Loucy (cell line): ENCODE measurements around the gene CDR2.
"Not testable (repeated sequence)": the region's sequence is repeated elsewhere in the genome, so short reads cannot be mapped to it uniquely, and the experiment has no call there.

Experiments used
- H2AFZ ChIP-seq: fragments of 200-600 bp; sonication (generic); 2 replicates; pipeline ENCODE4 v1.6.0; 2016; ENCODE audit warnings: antibody characterized with exemption, mild to moderate bottlenecking, low read length, moderate library complexity
- H3F3A ChIP-seq: fragments of 200-600 bp; 2 replicates; pipeline ENCODE4 v1.6.0; 2016; ENCODE audit warnings: antibody characterized with exemption, low read depth, mild to moderate bottlenecking
- H3K27me3 ChIP-seq: fragments of 200-600 bp; sonication (generic); 2 replicates; pipeline ENCODE4 v1.6.1; 2014; ENCODE audit warnings: low read length, mild to moderate bottlenecking; ENCODE audit not compliant: insufficient read depth, poor library complexity, severe bottlenecking
- H3K36me3 ChIP-seq: fragments of 200-600 bp; sonication (generic); 2 replicates; pipeline ENCODE4 v1.6.1; 2016; ENCODE audit warnings: low read length; ENCODE audit not compliant: insufficient read depth
- H3K4me1 ChIP-seq: fragments of 200-600 bp; sonication (generic); 2 replicates; pipeline ENCODE4 v1.5.1; 2014; ENCODE audit warnings: low read length, mild to moderate bottlenecking; ENCODE audit not compliant: insufficient read depth, poor library complexity, severe bottlenecking
- H3K4me2 ChIP-seq: fragments of 200-600 bp; sonication (generic); 2 replicates; pipeline ENCODE4 v1.6.0; 2014; ENCODE audit warnings: antibody characterized with exemption, low read length, low read depth, mild to moderate bottlenecking; ENCODE audit not compliant: poor library complexity, severe bottlenecking
- H3K4me3 ChIP-seq: fragments of 200-600 bp; sonication (generic); 2 replicates; pipeline ENCODE4 v1.5.1; 2014; ENCODE audit warnings: low read length, mild to moderate bottlenecking, mixed read lengths; ENCODE audit not compliant: poor library complexity, severe bottlenecking
- H3K79me2 ChIP-seq: fragments of 200-600 bp; sonication (generic); 2 replicates; pipeline ENCODE4 v1.6.1; 2014; ENCODE audit warnings: low read length; ENCODE audit not compliant: insufficient read depth
- H3K9ac ChIP-seq: fragments of 200-600 bp; sonication (generic); 2 replicates; pipeline ENCODE4 v1.6.0; 2014; ENCODE audit warnings: mild to moderate bottlenecking, low read depth, low read length, moderate library complexity; ENCODE audit not compliant: poor library complexity, severe bottlenecking
- H3K9me2 ChIP-seq: fragments of 200-600 bp; sonication (generic); replicated peaks from 2 replicates; pipeline ENCODE4 v1.6.1; 2016; ENCODE audit warnings: low read depth, low read length, mixed read lengths
- H3K9me3 ChIP-seq: fragments of 200-600 bp; sonication (generic); 2 replicates; pipeline ENCODE4 v1.6.1; 2014; ENCODE audit warnings: mild to moderate bottlenecking, antibody characterized with exemption, low read length, low read depth; ENCODE audit not compliant: insufficient read depth
- H4K20me1 ChIP-seq: fragments of 200-600 bp; sonication (generic); 2 replicates; pipeline ENCODE4 v1.6.0; 2014; ENCODE audit warnings: antibody characterized with exemption, low read length, mild to moderate bottlenecking; ENCODE audit not compliant: insufficient read depth, poor library complexity, severe bottlenecking
- EZH2phosphoT487 ChIP-seq: fragments of 200-600 bp; IDR thresholded peaks from 2 replicates; pipeline ENCODE4 v1.6.1; 2018; ENCODE audit warnings: antibody characterized with exemption, mild to moderate bottlenecking, moderate library complexity, borderline replicate concordance
- TF ChIP-seq, protein P1 (sequence below): fragments of 200-600 bp; sonication (generic); conservative IDR thresholded peaks from 2 replicates; pipeline ENCODE4 v1.5.1; 2014; ENCODE audit warnings: mild to moderate bottlenecking, antibody characterized with exemption, low read length

Gene CDR2

DNA sequence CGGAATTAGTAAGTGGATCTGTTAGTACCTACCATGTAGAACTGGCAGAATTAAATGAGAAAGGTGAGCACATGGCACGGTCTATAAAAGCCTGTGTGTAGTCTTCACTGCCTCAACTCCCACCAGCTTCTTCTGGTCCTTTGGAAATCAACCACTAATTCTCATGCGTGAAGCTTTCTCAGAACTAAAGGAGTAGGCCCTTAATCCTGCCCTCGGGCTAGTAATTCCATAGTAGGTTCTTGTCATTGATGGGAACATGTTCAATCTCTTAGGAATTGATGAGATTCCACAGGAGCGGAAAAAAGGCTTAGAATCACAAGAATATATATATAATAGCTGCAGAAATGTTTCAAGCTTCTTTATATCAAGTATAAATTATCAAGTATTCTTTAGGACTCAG is 21.7 kb downstream of the CDR2 start:
- Histone ChIP-seq H3K4me1 (peaks cover 23% of the 10 kb centered on the region), H3K79me2 (peaks cover 8% of the 10 kb centered on the region; the same call in 1 of the 2 replicates), H3K4me3 (no peak overlapping the region), H2AFZ (no peak overlapping the region), H3K9ac (no peak overlapping the region), H4K20me1 (no peaks in the 10 kb centered on the region), H3F3A (no peaks in the 10 kb centered on the region), H3K27me3 (no peaks in the 10 kb centered on the region), H3K4me2 (no peak overlapping the region), H3K9me2 (no peaks in the 10 kb centered on the region), H3K36me3 (peaks cover 24% of the 10 kb centered on the region; the same call in 1 of the 2 replicates), H3K9me3 (no peaks in the 10 kb centered on the region)
- TF ChIP-seq, protein P1, sequence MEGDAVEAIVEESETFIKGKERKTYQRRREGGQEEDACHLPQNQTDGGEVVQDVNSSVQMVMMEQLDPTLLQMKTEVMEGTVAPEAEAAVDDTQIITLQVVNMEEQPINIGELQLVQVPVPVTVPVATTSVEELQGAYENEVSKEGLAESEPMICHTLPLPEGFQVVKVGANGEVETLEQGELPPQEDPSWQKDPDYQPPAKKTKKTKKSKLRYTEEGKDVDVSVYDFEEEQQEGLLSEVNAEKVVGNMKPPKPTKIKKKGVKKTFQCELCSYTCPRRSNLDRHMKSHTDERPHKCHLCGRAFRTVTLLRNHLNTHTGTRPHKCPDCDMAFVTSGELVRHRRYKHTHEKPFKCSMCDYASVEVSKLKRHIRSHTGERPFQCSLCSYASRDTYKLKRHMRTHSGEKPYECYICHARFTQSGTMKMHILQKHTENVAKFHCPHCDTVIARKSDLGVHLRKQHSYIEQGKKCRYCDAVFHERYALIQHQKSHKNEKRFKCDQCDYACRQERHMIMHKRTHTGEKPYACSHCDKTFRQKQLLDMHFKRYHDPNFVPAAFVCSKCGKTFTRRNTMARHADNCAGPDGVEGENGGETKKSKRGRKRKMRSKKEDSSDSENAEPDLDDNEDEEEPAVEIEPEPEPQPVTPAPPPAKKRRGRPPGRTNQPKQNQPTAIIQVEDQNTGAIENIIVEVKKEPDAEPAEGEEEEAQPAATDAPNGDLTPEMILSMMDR: no peak
- no peak for TF ChIP-seq EZH2phosphoT487

DNA sequence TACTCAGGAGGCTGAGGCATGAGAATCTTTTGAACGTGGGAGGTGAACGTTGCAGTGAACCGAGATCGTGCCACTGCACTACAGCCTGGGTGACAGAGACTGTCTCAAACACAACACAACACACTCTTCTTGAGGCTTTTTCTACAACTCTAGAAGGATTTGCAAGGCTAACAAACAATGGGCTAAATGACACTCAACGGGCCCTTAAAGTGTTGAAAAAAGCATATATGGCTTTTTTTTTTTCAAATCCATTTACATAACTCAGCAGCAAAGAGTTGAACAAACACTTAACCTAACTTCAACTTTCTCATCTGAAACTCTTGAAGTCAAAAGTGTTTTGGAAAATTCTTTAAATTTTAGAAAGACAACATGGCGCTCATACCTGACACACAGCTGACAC is 22.3 kb downstream of the CDR2 start:
- no peak overlapping the region for H3K4me2 ChIP-seq
- no peak overlapping the region for H3K9ac ChIP-seq
- no peak overlapping the region for H3K4me3 ChIP-seq
- H2AFZ ChIP-seq: no peak overlapping the region
- peaks cover 30% of the 10 kb centered on the region; the same call in 1 of the 2 replicates for H3K36me3 ChIP-seq
- no peaks in the 10 kb centered on the region for H3K9me2 ChIP-seq
- H3K9me3 ChIP-seq: no peaks in the 10 kb centered on the region
- H4K20me1 ChIP-seq: no peaks in the 10 kb centered on the region
- peaks cover 17% of the 10 kb centered on the region for H3K4me1 ChIP-seq
- TF ChIP-seq, protein P1: no peak
- TF ChIP-seq EZH2phosphoT487: no peak
- no peaks in the 10 kb centered on the region for H3K27me3 ChIP-seq
- peaks cover 8% of the 10 kb centered on the region; the same call in 1 of the 2 replicates for H3K79me2 ChIP-seq
- H3F3A ChIP-seq: no peaks in the 10 kb centered on the region

DNA sequence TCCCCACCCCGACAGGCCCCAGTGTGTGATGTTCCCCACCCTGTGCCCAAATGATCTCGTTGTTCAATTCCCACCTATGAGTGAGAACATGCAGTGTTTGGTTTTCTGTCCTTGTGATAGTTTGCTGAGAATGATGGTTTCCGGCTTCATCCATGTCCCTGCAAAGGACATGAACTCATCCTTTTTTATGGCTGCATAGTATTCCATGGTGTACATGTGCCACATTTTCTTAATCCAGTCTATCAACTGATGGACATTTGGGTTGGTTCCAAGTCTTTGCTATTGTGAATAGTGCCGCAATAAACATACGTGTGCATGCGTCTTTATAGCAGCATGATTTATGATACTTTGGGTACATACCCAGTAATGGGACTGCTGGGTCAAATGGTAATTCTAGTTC is 23.4 kb downstream of the CDR2 start:
- H3K79me2 ChIP-seq, H3K9me3 ChIP-seq, H3K27me3 ChIP-seq, H4K20me1 ChIP-seq, H3F3A ChIP-seq, H2AFZ ChIP-seq, H3K4me3 ChIP-seq, H3K9ac ChIP-seq, H3K9me2 ChIP-seq, H3K4me2 ChIP-seq: not testable (repeated sequence)
- Histone ChIP-seq H3K4me1 (peaks cover 15% of the 10 kb centered on the region), H3K36me3 (peaks cover 41% of the 10 kb centered on the region; the same call in 1 of the 2 replicates)

GRCh38 chr16:22348291-22348690 is 26.1 kb downstream of the CDR2 start:
- H3K36me3 ChIP-seq: peaks cover 48% of the 10 kb centered on the region; the same call in 1 of the 2 replicates

More at GRCh38 chr16:22348291-22348690, 26.1 kb downstream of the CDR2 start:
- Histone ChIP-seq H3F3A (no peaks in the 10 kb centered on the region), H3K9me3 (no peaks in the 10 kb centered on the region), H3K4me1 (peaks cover 3% of the 10 kb centered on the region), H3K9ac (no peak overlapping the region), H3K79me2 (no peaks in the 10 kb centered on the region), H3K9me2 (no peaks in the 10 kb centered on the region), H4K20me1 (no peaks in the 10 kb centered on the region), H3K27me3 (no peaks in the 10 kb centered on the region), H2AFZ (no peak overlapping the region), H3K4me3 (no peak overlapping the region), H3K4me2 (no peak overlapping the region)
- TF ChIP-seq, protein P1: no peak
- no peak for TF ChIP-seq EZH2phosphoT487
